Anterior cingulate cortex (tissue), 58 donors: ENCODE results near the gene MRPL53.
"Not testable (repeated sequence)": the region's sequence is repeated elsewhere in the genome, so short reads cannot be mapped to it uniquely, and the experiment has no call there.

Experiments
- DNase-seq, 58 donors: peaks; one replicate each; lab custom pipeline; 2025; lab: John Stamatoyannopoulos, UW

Gene MRPL53

GRCh38 chr2:74457129-74457548 is 15.3 kb downstream of the MRPL53 start:
- DNase-seq, result peak in 8 of 58 donors; percentile 9 to 78 (median 58)

- peak; percentile 75 to 98 (median 95) for DNase-seq
These were observed 17.6 kb downstream of the MRPL53 start, which contains the start of gene INO80B for GRCh38 chr2:74454654-74455511. INO80B (plus strand) TSS chr2:74455087; CDS start chr2:74455117, 30 bp downstream.

DNA sequence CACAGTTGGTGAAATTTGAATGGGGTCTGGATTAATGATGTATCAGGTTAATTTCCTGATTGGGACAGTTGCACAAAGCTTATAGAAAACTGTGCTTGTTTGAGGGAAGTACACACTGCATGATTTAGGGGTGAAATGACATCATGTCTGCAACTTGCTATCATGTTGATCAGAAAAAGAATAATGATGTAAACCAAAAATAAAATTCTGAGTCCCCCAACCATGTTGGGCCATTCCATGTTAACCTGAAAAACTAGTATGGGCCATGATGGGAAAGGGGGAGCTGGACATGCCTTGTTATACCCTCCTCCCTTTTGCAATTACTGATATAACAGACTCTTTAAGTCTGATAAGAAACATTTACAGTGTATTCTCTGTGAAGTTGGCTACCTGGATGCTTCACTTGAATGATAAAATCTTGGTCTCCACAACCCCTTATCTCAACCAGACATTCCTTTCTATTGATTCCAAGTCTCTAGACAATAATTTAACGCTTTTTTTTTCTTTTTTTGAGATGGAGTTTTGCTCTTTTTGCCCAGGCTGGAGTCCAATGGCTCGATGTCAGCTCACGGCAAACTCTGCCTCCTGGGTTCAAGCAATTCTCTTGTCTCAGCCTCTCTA is 21.8 kb downstream of the MRPL53 start:
- DNase-seq, result no peak

- no peak for DNase-seq
These were observed 23.7 kb downstream of the MRPL53 start for GRCh38 chr2:74448771-74449170.

- DNase-seq, result no peak
These were observed 25.1 kb downstream of the MRPL53 start for GRCh38 chr2:74447230-74447999.

DNA sequence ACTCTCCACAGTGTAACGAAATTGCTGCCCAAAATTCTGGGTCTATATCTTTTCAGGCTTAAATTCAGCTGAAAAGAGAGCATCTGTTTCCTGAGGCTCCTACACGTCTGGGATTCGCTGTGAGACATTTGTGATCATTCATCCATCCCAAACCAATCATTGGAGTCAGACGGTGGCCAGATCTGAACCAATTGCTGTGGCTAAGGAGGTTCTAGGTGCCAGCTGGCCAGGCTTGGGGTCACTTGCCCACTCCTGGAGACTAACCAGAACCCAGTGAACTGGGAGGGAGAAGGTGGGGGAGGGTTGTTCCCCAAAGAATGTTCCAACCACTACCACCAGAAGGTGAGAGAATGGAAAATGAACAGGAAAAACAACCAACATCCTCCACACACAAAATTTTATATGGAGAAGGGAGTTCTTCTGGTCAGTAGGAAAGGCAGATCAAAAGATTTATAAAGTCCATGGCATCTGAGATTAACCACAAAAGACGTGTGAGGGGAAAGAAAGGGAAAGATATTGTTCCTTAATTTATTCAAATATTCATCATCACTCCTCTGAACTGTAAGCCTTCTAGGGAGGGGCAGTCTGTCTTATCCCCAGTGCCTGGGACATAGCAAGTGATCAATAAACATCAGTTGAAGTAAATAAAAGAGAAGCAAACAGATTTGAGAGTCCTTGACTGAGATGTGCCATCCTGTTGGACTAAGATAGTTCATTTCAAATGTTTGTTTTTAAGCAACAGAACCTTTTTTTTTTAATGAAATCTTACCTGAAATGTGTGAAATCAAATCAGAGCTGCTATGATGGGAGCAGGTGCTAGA is 27.8 kb downstream of the MRPL53 start:
- no peak for DNase-seq

- DNase-seq, result not testable (repeated sequence)
These were observed 29.8 kb downstream of the MRPL53 start for GRCh38 chr2:74442483-74443297.

- peak in 5 of 58 donors; percentile 25 to 40 (median 32) for DNase-seq
These were observed 30.6 kb downstream of the MRPL53 start, which contains the start of gene RTKN for GRCh38 chr2:74441690-74442482. RTKN (minus strand) TSS chr2:74441937; CDS start chr2:74441816, 121 bp downstream.

- DNase-seq, result peak in 10 of 58 donors; percentile 14 to 70 (median 52)
These were observed 31.2 kb downstream of the MRPL53 start for GRCh38 chr2:74441170-74441689.

GRCh38 chr2:74440378-74441169 is 31.9 kb downstream of the MRPL53 start:
- peak in 56 of 58 donors; percentile 37 to 95 (median 84) for DNase-seq

GRCh38 chr2:74439803-74440377 is 32.6 kb downstream of the MRPL53 start:
- peak in 57 of 58 donors; percentile 10 to 96 (median 78) for DNase-seq

DNA sequence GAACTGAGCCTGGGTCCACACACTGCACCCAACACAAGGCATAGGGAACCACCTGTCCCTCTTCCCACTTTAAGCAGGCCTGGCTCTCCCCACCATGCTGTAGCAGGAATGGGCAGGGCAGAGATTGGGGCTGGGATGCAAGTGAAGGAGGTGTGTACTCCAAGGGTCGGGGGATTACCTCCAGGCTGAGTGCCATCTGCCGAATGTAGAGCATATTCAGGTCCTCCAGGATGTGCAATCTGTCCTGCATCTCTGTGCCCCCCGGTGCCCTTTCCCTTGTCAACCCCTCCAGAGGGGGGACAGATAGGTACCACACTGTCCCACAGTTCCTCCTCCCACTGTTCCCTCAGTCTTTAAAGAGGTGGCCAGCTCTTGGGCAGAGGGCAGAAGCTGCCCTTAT is 33.1 kb downstream of the MRPL53 start:
- no peak for DNase-seq

DNA sequence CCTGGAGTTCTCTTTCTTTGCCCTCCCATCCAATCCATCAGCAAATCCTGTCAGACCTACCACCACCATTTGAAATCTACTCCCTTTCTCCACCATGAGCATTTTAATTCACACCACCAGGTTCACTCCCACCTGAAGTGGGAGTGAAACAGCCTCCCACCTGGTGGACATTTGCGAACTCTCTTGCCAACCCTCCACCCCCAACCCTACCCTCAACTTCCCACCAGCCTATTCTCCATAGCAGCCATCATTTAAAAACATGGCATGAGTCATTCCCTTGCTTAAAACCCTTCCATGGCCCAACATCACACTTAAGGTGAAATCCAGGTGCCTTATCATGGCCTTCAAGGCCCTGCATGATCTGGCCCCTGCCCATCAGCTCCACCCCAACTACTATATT is 34.2 kb downstream of the MRPL53 start:
- no peak for DNase-seq

- DNase-seq, result no peak
These were observed 35.4 kb downstream of the MRPL53 start for GRCh38 chr2:74436848-74437695.

DNA sequence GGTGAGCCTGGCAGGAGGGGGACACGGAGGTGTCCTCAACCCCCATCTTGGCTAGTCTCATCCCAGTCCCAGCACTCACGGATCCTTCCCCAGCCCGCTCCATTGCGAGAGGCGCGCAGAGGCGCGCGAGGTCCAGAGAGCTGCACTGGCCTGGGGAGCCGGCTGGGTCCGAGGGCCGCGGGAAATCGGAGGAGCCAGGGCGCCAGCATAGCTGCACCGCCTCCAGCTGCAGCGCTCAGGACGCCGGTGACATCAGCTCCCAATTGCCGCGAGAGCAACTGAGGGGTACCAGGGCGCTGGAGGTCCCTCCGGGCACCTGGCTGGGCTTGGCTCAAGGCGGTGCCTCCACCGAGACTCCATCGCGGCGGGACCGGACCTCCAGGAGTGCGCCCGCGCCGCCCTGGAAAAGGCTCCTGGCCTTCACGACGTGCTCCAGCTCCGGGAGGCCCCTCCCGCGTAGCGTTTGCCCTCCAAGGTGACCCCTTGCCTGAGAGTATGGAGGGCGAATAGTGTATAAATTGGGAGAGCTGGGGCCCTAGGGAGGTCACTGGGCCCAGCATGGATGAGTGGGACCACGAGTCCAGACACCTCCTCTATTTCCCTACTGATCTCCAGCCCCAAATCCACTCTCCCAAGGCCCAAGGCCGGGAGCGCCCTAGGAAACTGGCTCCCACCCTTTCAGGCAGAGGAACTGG is 36.2 kb downstream of the MRPL53 start:
- no peak for DNase-seq
